Lung (tissue), 12 donors: Measurements from ENCODE around the gene CRELD2. TPM values are rescaled to one million over a fixed set of nuclear protein-coding genes. Genes with fewer than 3 reads are reported as not detected.

ENCODE experiments used
- ATAC-seq: fragments of 200-7000 bp; cut with Tn5 transposase; one replicate; pipeline ENCODE4 v1.9.1; 2020; ENCODE audit warnings: moderate number of reproducible peaks; ENCODE audit not compliant: insufficient read depth, low FRiP score
- DNase-seq, 3 donors: peaks; one replicate each; pipeline ENCODE4 v3.0.0-alpha.2; 2013 to 2017
- H3K27ac ChIP-seq, 2 donors: one replicate each; pipeline ENCODE4 v1.5.1; 2013; ENCODE audit warnings: mild to moderate bottlenecking in 2 of 2, moderate library complexity in 2 of 2, control low read depth in 1 of 2, inconsistent platforms in 1 of 2, low read depth in 1 of 2, low read length in 1 of 2
- H3K27me3 ChIP-seq, 3 donors: one replicate each; pipeline ENCODE4 v1.5.1; 2013; ENCODE audit warnings: low read length in 2 of 3; ENCODE audit not compliant: control insufficient read depth in 3 of 3, insufficient read depth in 3 of 3
- H3K36me3 ChIP-seq, 4 donors: one replicate each; pipeline ENCODE4 v1.5.1; 2013; ENCODE audit warnings: low read length in 4 of 4, mild to moderate bottlenecking in 1 of 4, moderate library complexity in 1 of 4; ENCODE audit not compliant: control insufficient read depth in 4 of 4, insufficient read depth in 4 of 4
- H3K4me1 ChIP-seq, 5 donors: one replicate each; pipeline ENCODE4 v1.5.1; 2013; ENCODE audit warnings: low read length in 5 of 5, mild to moderate bottlenecking in 2 of 5, moderate library complexity in 1 of 5; ENCODE audit not compliant: control insufficient read depth in 5 of 5, insufficient read depth in 5 of 5
- H3K4me3 ChIP-seq: one replicate; pipeline ENCODE4 v1.5.1; 2013; ENCODE audit warnings: mild to moderate bottlenecking, control low read depth, moderate library complexity
- H3K9ac ChIP-seq, 2 donors: one replicate each; pipeline ENCODE4 v1.5.1; 2013; ENCODE audit warnings: low read length in 2 of 2, control low read depth in 1 of 2; ENCODE audit not compliant: insufficient read depth in 1 of 2
- H3K9me3 ChIP-seq, 4 donors: one replicate each; pipeline ENCODE4 v1.5.1; 2013; ENCODE audit warnings: low read length in 3 of 4, mild to moderate bottlenecking in 1 of 4, moderate library complexity in 1 of 4; ENCODE audit not compliant: control insufficient read depth in 4 of 4, insufficient read depth in 3 of 4
- CTCF ChIP-seq: IDR thresholded peaks from 2 replicates; pipeline ENCODE4 v1.5.1; 2012; ENCODE audit warnings: mild to moderate bottlenecking; ENCODE audit errors: control extremely low read depth, extremely low read depth
- WGBS, 2 donors: extraction: QIAGEN DNeasy Blood & Tissue Kit; methylation state at CpG; one replicate each; pipeline ENCODE4 v1.1.7; 2013; 5-methylcytosine and 5-hydroxymethylcytosine counted together
- polyA plus RNA-seq, 2 donors: library from polyadenylated mRNA; stranded (reverse); fragments of 200-250 nt; gene quantifications; one replicate each; pipeline ENCODE4 v1.2.1, GENCODE V29; 2013
- total RNA-seq, 2 donors: library from RNA; depleted of rRNA in 1 of 2; stranded (reverse); fragments of >200 nt in 1 of 2; gene quantifications; one replicate each; pipeline ENCODE4 v1.2.1, GENCODE V29; 2014 to 2021
- donor health status: control.
- donor health status: control.
- donor health status: Bipolar disorder and iron deficiency.
- donor health status: healthy.
- donor health status: DM: yes; HTN: yes; CAD: no.

Gene CRELD2
- total and polyA plus RNA-seq, 4 donors, result 18.7 to 110 (median 71.9) TPM

GRCh38 chr22:49904040-49904369, 14.4 kb upstream of the CRELD2 start:
- peaks cover 0 to 46% (median 32%) of the 10 kb centered on the region in 4 donors for H3K36me3 ChIP-seq

GRCh38 chr22:49905465-49905864, 13.0 kb upstream of the CRELD2 start:
- Histone ChIP-seq H3K27me3 (no peaks in the 10 kb centered on the region), H3K27ac (no peak overlapping the region), H3K9ac (no peak overlapping the region), H3K4me1 (no peaks in the 10 kb centered on the region), H3K9me3 (peaks cover 0 to 5% (median 2%) of the 10 kb centered on the region in 4 donors), H3K4me3 (no peak overlapping the region), H3K36me3 (peaks cover 0 to 55% (median 32%) of the 10 kb centered on the region in 4 donors)
- ATAC-seq, result no peak
- DNase-seq, result no peak
- WGBS, 2 donors, result 94 to 97% methylated on average over 18 of the region's 18 CpGs
- no peak for TF ChIP-seq CTCF

More at GRCh38 chr22:49904040-49904369, 14.4 kb upstream of the CRELD2 start:
- Histone ChIP-seq H3K27me3 (no peaks in the 10 kb centered on the region), H3K27ac (no peak overlapping the region), H3K9ac (no peak overlapping the region), H3K4me1 (no peaks in the 10 kb centered on the region), H3K4me3 (no peak overlapping the region), H3K9me3 (peaks cover 0 to 5% (median 2%) of the 10 kb centered on the region in 4 donors)
- DNase-seq, result no peak
- no peak for ATAC-seq
- TF ChIP-seq CTCF, result no peak
- 94 to 96% methylated on average over 11 of the region's 11 CpGs for WGBS, 2 donors

- no peak for TF ChIP-seq CTCF
- no peak for ATAC-seq
- DNase-seq, result no peak
- Histone ChIP-seq H3K36me3 (peaks cover 0 to 56% (median 31%) of the 10 kb centered on the region in 4 donors), H3K27me3 (no peaks in the 10 kb centered on the region), H3K9me3 (peaks cover 0 to 5% (median 2%) of the 10 kb centered on the region in 4 donors), H3K9ac (no peak overlapping the region), H3K4me1 (no peaks in the 10 kb centered on the region), H3K27ac (no peak overlapping the region), H3K4me3 (no peak overlapping the region)
- 94 to 96% methylated on average over 28 of the region's 28 CpGs for WGBS, 2 donors
These were observed 12.2 kb upstream of the CRELD2 start for GRCh38 chr22:49906071-49906798.
